Activated B cell treated with CpG ODN at 0.5 μM for 24 hours (primary cell): Measurements from ENCODE around the gene COMT. TPM values are rescaled to one million over a fixed set of nuclear protein-coding genes. Genes with fewer than 3 reads are reported as not detected.

Experiments used
- ATAC-seq: fragments of 200-7000 bp; cut with Tn5 transposase; one replicate; pipeline ENCODE4 v1.10.0; 2021; ENCODE audit warnings: low read depth, mild to moderate bottlenecking, moderate library complexity
- CTCF ChIA-PET: fragments of 350-600 bp; sonication (Branson Sonifier 250); formaldehyde crosslinking; loops from one replicate; lab custom pipeline; 2021; ENCODE audit warnings: antibody characterized with exemption; lab: Charles Lee
- POLR2A ChIA-PET: fragments of 350-600 bp; sonication (Branson Sonifier 250); formaldehyde crosslinking; loops from one replicate; lab custom pipeline; 2021; ENCODE audit warnings: antibody characterized with exemption; lab: Charles Lee
- DNase-seq: peaks from one replicate; pipeline ENCODE4 v3.0.0; 2022
- H3K27ac Mint-ChIP-seq: one replicate; pipeline ENCODE4 v1.8.0; 2020; ENCODE audit warnings: mixed read lengths
- H3K27me3 Mint-ChIP-seq: one replicate; pipeline ENCODE4 v1.8.0; 2021; ENCODE audit warnings: mixed read lengths
- H3K36me3 Mint-ChIP-seq: one replicate; pipeline ENCODE4 v1.8.0; 2021; ENCODE audit warnings: low read depth, mixed read lengths
- H3K4me1 Mint-ChIP-seq: one replicate; pipeline ENCODE4 v1.8.0; 2021; ENCODE audit warnings: mixed read lengths
- H3K4me3 Mint-ChIP-seq: one replicate; pipeline ENCODE4 v1.8.0; 2020; ENCODE audit warnings: mild to moderate bottlenecking, mixed read lengths
- H3K9me3 Mint-ChIP-seq: one replicate; pipeline ENCODE4 v1.8.0; 2020; ENCODE audit warnings: mixed read lengths
- CTCF ChIP-seq: fragments of 200-600 bp; IDR thresholded peaks from one replicate; pipeline ENCODE4 v1.8.0; 2022; ENCODE audit warnings: antibody characterized with exemption, mild to moderate bottlenecking
- intact Hi-C: fragments of 100-400 bp; cut with micrococcal nuclease; formaldehyde crosslinking; loops from one replicate; pipeline ENCODE4 v1.15.1; 2024
- total RNA-seq: library from RNA; stranded (reverse); gene quantifications from 2 replicates; pipeline ENCODE4 v1.2.3, GENCODE V29; 2022

COMT gene
- total RNA-seq, 1 donor from 2014 or later = 40.6 TPM

GRCh38 chr22:19970031-19970478 is 28.5 kb downstream of the COMT start:
- POLR2A ChIA-PET = interaction anchor here (0.9 kb wide), 1 partner anchor 15 kb away, joined by 3 read pairs; no protein-coding TSS in a partner anchor
- Mint-ChIP-seq H3K9me3 (no peaks in the 10 kb centered on the region), H3K27ac (no peak overlapping the region), H3K4me1 (peaks cover 5% of the 10 kb centered on the region), H3K4me3 (no peak overlapping the region), H3K36me3 (peaks cover 21% of the 10 kb centered on the region), H3K27me3 (no peaks in the 10 kb centered on the region)
- CTCF ChIA-PET = interaction anchor here (0.7 to 3.0 kb wide), 5 partner anchors 14 to 239 kb away, joined by 3 to 33 read pairs (median 3); no protein-coding TSS in a partner anchor
- DNase-seq (no peak), ATAC-seq (no peak)
- intact Hi-C loops = loop anchor here (1.0 to 2.0 kb wide), 8 partner anchors 43 to 315 kb away; partner anchors contain the start of genes RANBP1, TRMT2A and ZDHHC8
- TF ChIP-seq CTCF = no peak

GRCh38 chr22:19970479-19971275 is 29.1 kb downstream of the COMT start:
- DNase-seq (peak; percentile 74), ATAC-seq (peak; percentile 87)
- TF ChIP-seq CTCF = peak; percentile 43
- H3K4me1 Mint-ChIP-seq = peaks cover 9% of the 10 kb centered on the region
- no peak overlapping the region for H3K4me3 Mint-ChIP-seq
- ChIA-PET POLR2A (interaction anchor here (0.8 to 0.9 kb wide), 2 partner anchors 15 to 56 kb away, joined by 3 read pairs; no protein-coding TSS in a partner anchor), CTCF (interaction anchor here (1.0 to 3.0 kb wide), 4 partner anchors 17 to 186 kb away, joined by 3 to 33 read pairs (median 4); no protein-coding TSS in a partner anchor)
- H3K27me3 Mint-ChIP-seq = no peaks in the 10 kb centered on the region
- H3K27ac Mint-ChIP-seq = no peak overlapping the region
- H3K36me3 Mint-ChIP-seq = peaks cover 20% of the 10 kb centered on the region
- no peaks in the 10 kb centered on the region for H3K9me3 Mint-ChIP-seq
- intact Hi-C loops = loop anchor here (1.0 to 2.0 kb wide), 8 partner anchors 43 to 315 kb away; partner anchors contain the start of genes RANBP1, TRMT2A and ZDHHC8

GRCh38 chr22:19971276-19972124 is 29.9 kb downstream of the COMT start:
- Mint-ChIP-seq H3K36me3 (peaks cover 20% of the 10 kb centered on the region), H3K27ac (no peak overlapping the region), H3K4me3 (no peak overlapping the region), H3K4me1 (peaks cover 9% of the 10 kb centered on the region), H3K27me3 (no peaks in the 10 kb centered on the region), H3K9me3 (no peaks in the 10 kb centered on the region)
- intact Hi-C loops = loop anchor here (2.0 kb wide), 2 partner anchors 67 to 145 kb away; partner anchors contain the start of genes RANBP1 and TRMT2A
- ATAC-seq (no peak), DNase-seq (no peak)
- TF ChIP-seq CTCF = no peak
- ChIA-PET CTCF (interaction anchor here (1.0 to 3.0 kb wide), 4 partner anchors 15 to 186 kb away, joined by 3 to 33 read pairs (median 4); no protein-coding TSS in a partner anchor), POLR2A (interaction anchor here (0.8 kb wide), 1 partner anchor 55 kb away, joined by 3 read pairs; no protein-coding TSS in a partner anchor)

- TF ChIP-seq CTCF = no peak
- ATAC-seq (no peak), DNase-seq (no peak)
- POLR2A ChIA-PET = no interaction called here
- Mint-ChIP-seq H3K36me3 (peaks cover 12% of the 10 kb centered on the region), H3K4me1 (peaks cover 9% of the 10 kb centered on the region), H3K27ac (no peak overlapping the region), H3K9me3 (no peaks in the 10 kb centered on the region), H3K27me3 (no peaks in the 10 kb centered on the region), H3K4me3 (no peak overlapping the region)
- intact Hi-C loops = no loop called here
- CTCF ChIA-PET = interaction anchor here (1.0 to 3.0 kb wide), 2 partner anchors 16 to 42 kb away, joined by 3 to 33 read pairs; no protein-coding TSS in a partner anchor
Observed at GRCh38 chr22:19972251-19972650, 30.7 kb downstream of the COMT start.
